Lung (tissue), 12 donors: ENCODE measurements around the gene PTPN18. TPM values are rescaled to one million over a fixed set of nuclear protein-coding genes. Genes with fewer than 3 reads are reported as not detected.

Source experiments
- ATAC-seq: fragments of 200-7000 bp; cut with Tn5 transposase; one replicate; pipeline ENCODE4 v1.9.1; 2020; ENCODE audit warnings: moderate number of reproducible peaks; ENCODE audit not compliant: insufficient read depth, low FRiP score
- DNase-seq, 3 donors: peaks; one replicate each; pipeline ENCODE4 v3.0.0-alpha.2; 2013 to 2017
- H3K27ac ChIP-seq, 2 donors: one replicate each; pipeline ENCODE4 v1.5.1; 2013; ENCODE audit warnings: mild to moderate bottlenecking in 2 of 2, moderate library complexity in 2 of 2, control low read depth in 1 of 2, inconsistent platforms in 1 of 2, low read depth in 1 of 2, low read length in 1 of 2
- H3K27me3 ChIP-seq, 3 donors: one replicate each; pipeline ENCODE4 v1.5.1; 2013; ENCODE audit warnings: low read length in 2 of 3; ENCODE audit not compliant: control insufficient read depth in 3 of 3, insufficient read depth in 3 of 3
- H3K36me3 ChIP-seq, 4 donors: one replicate each; pipeline ENCODE4 v1.5.1; 2013; ENCODE audit warnings: low read length in 4 of 4, mild to moderate bottlenecking in 1 of 4, moderate library complexity in 1 of 4; ENCODE audit not compliant: control insufficient read depth in 4 of 4, insufficient read depth in 4 of 4
- H3K4me1 ChIP-seq, 5 donors: one replicate each; pipeline ENCODE4 v1.5.1; 2013; ENCODE audit warnings: low read length in 5 of 5, mild to moderate bottlenecking in 2 of 5, moderate library complexity in 1 of 5; ENCODE audit not compliant: control insufficient read depth in 5 of 5, insufficient read depth in 5 of 5
- H3K4me3 ChIP-seq: one replicate; pipeline ENCODE4 v1.5.1; 2013; ENCODE audit warnings: mild to moderate bottlenecking, control low read depth, moderate library complexity
- H3K9ac ChIP-seq, 2 donors: one replicate each; pipeline ENCODE4 v1.5.1; 2013; ENCODE audit warnings: low read length in 2 of 2, control low read depth in 1 of 2; ENCODE audit not compliant: insufficient read depth in 1 of 2
- H3K9me3 ChIP-seq, 4 donors: one replicate each; pipeline ENCODE4 v1.5.1; 2013; ENCODE audit warnings: low read length in 3 of 4, mild to moderate bottlenecking in 1 of 4, moderate library complexity in 1 of 4; ENCODE audit not compliant: control insufficient read depth in 4 of 4, insufficient read depth in 3 of 4
- WGBS, 2 donors: extraction: QIAGEN DNeasy Blood & Tissue Kit; methylation state at CpG; one replicate each; pipeline ENCODE4 v1.1.7; 2013; 5-methylcytosine and 5-hydroxymethylcytosine counted together
- polyA plus RNA-seq, 2 donors: library from polyadenylated mRNA; stranded (reverse); fragments of 200-250 nt; gene quantifications; one replicate each; pipeline ENCODE4 v1.2.1, GENCODE V29; 2013
- total RNA-seq, 2 donors: library from RNA; depleted of rRNA in 1 of 2; stranded (reverse); fragments of >200 nt in 1 of 2; gene quantifications; one replicate each; pipeline ENCODE4 v1.2.1, GENCODE V29; 2014 to 2021
- TF ChIP-seq, protein P1 (sequence below): IDR thresholded peaks from 2 replicates; pipeline ENCODE4 v1.5.1; 2012; ENCODE audit warnings: mild to moderate bottlenecking; ENCODE audit errors: control extremely low read depth, extremely low read depth
- donor health status: control.
- donor health status: control.
- donor health status: Bipolar disorder and iron deficiency.
- donor health status: healthy.
- donor health status: DM: yes; HTN: yes; CAD: no.

Gene PTPN18
- total and polyA plus RNA-seq, 4 donors, result 29.2 to 88.3 (median 59.7) TPM

DNA sequence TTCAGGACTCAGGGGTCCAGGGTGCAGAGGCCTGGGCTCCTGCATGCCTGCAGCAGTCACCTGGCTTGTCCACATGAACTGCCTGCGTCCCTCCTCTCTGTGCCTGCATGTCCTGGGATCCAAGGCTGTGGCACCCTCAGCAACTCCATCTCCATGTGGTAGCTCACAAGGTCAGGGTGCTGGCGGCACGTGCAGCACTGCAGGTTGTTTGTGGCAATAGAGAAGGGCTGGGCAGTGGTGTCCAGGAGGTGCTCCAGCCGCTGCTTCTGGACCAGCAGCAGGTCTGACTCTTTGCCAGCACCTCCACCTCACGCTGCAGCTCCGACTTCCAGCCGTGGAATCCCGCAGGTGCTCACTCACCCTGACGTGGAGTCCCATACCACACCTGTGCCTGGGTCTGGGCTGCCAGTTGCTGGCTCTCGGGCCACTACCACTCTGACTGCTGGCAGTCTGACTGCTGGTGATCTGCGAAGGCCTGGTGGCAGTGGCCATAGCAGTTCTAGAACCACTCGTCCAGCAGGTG is 42.0 kb upstream of the PTPN18 start:
- H3K4me3 ChIP-seq, result no peak overlapping the region
- no peak overlapping the region for H3K27ac ChIP-seq
- no peaks in the 10 kb centered on the region for H3K4me1 ChIP-seq
- H3K36me3 ChIP-seq, result no peaks in the 10 kb centered on the region
- H3K9ac ChIP-seq, result no peak overlapping the region
- TF ChIP-seq, protein P1, sequence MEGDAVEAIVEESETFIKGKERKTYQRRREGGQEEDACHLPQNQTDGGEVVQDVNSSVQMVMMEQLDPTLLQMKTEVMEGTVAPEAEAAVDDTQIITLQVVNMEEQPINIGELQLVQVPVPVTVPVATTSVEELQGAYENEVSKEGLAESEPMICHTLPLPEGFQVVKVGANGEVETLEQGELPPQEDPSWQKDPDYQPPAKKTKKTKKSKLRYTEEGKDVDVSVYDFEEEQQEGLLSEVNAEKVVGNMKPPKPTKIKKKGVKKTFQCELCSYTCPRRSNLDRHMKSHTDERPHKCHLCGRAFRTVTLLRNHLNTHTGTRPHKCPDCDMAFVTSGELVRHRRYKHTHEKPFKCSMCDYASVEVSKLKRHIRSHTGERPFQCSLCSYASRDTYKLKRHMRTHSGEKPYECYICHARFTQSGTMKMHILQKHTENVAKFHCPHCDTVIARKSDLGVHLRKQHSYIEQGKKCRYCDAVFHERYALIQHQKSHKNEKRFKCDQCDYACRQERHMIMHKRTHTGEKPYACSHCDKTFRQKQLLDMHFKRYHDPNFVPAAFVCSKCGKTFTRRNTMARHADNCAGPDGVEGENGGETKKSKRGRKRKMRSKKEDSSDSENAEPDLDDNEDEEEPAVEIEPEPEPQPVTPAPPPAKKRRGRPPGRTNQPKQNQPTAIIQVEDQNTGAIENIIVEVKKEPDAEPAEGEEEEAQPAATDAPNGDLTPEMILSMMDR, result no peak
- H3K27me3 ChIP-seq, result peaks cover 0 to 8% (median 0%) of the 10 kb centered on the region in 3 donors
- H3K9me3 ChIP-seq, result peaks cover 0 to 2% (median 0%) of the 10 kb centered on the region in 4 donors
- no peak for ATAC-seq
- no peak for DNase-seq
- 84 to 90% methylated on average over 12 of the region's 12 CpGs for WGBS, 2 donors

- Histone ChIP-seq H3K36me3 (no peaks in the 10 kb centered on the region), H3K27ac (no peak overlapping the region), H3K4me3 (no peak overlapping the region), H3K9ac (no peak overlapping the region), H3K4me1 (no peaks in the 10 kb centered on the region), H3K27me3 (peaks cover 0 to 6% (median 0%) of the 10 kb centered on the region in 3 donors), H3K9me3 (peaks cover 0 to 2% (median 0%) of the 10 kb centered on the region in 4 donors)
- DNase-seq, result no peak
- 87 to 89% methylated on average over 3 of the region's 3 CpGs for WGBS, 2 donors
- no peak for ATAC-seq
- TF ChIP-seq, protein P1, result no peak
Observed at GRCh38 chr2:130314377-130314776, 41.5 kb upstream of the PTPN18 start.

GRCh38 chr2:130316596-130316995 is 39.3 kb upstream of the PTPN18 start:
- Histone ChIP-seq H3K27me3 (no peaks in the 10 kb centered on the region), H3K27ac (no peak overlapping the region), H3K36me3 (no peaks in the 10 kb centered on the region), H3K9me3 (peaks cover 0 to 2% (median 0%) of the 10 kb centered on the region in 4 donors), H3K4me3 (no peak overlapping the region), H3K4me1 (no peaks in the 10 kb centered on the region), H3K9ac (no peak overlapping the region)
- TF ChIP-seq, protein P1, result no peak
- 16 to 31% methylated on average over 1 of the region's 1 CpG for WGBS, 2 donors
- peak in 2 of 3 donors; percentile 17 to 37 for DNase-seq
- no peak for ATAC-seq

GRCh38 chr2:130318906-130319305 is 37.0 kb upstream of the PTPN18 start:
- DNase-seq (no peak), ATAC-seq (no peak)
- H3K9me3 ChIP-seq, result peaks cover 0 to 2% (median 0%) of the 10 kb centered on the region in 4 donors
- H3K36me3 ChIP-seq, result no peaks in the 10 kb centered on the region
- WGBS, 2 donors, result 73 to 81% methylated on average over 7 of the region's 7 CpGs
- H3K9ac ChIP-seq, result no peak overlapping the region
- H3K27me3 ChIP-seq, result peaks cover 0 to 5% (median 0%) of the 10 kb centered on the region in 3 donors
- TF ChIP-seq, protein P1, result no peak
- no peaks in the 10 kb centered on the region for H3K4me1 ChIP-seq
- no peak overlapping the region for H3K4me3 ChIP-seq
- no peak overlapping the region for H3K27ac ChIP-seq
